Spleen (tissue), 7 donors: ENCODE data around the gene ZBTB7A.

Experiments
- CTCF ChIP-seq, 11 experiments: fragments of 200-600 bp in 7 of 11; fragments of 450-650 bp in 4 of 11; sonication (generic) in 4 of 11; IDR thresholded peaks in 8 of 11; conservative IDR thresholded peaks in 3 of 11; 1 replicate in 7 of 11; 2 replicates in 4 of 11; pipeline versions ENCODE4 v1.4.0 to v1.8.0; 2016 to 2021; ENCODE audit warnings: antibody characterized with exemption in 11 of 11, inconsistent platforms in 4 of 11, mild to moderate bottlenecking in 1 of 11
- POLR2A ChIP-seq, 3 donors: fragments of 450-650 bp; IDR thresholded peaks; one replicate each; pipeline ENCODE4 v1.5.1; 2017; ENCODE audit warnings: antibody characterized with exemption in 3 of 3, mild to moderate bottlenecking in 1 of 3
- POLR2AphosphoS5 ChIP-seq, 3 donors: sonication (generic); formaldehyde crosslinking; IDR thresholded peaks; one replicate each; pipeline ENCODE4 v1.5.1; 2017; ENCODE audit warnings: antibody characterized with exemption in 3 of 3
- donor health status: DM: no; HTN: no; CAD: no; lungs with moderate emphysema.
- donor health status: DM: no; HTN: no; CAD: no.
- donor health status: DM: no; HTN: no; CAD: no.

- TF ChIP-seq POLR2A (IDR thresholded peaks at IDR 0.05) = no peak
- peak; percentile 22 to 57 (median 32) for TF ChIP-seq POLR2AphosphoS5 (IDR thresholded peaks at IDR 0.05)
- no peak for TF ChIP-seq CTCF (IDR thresholded peaks at IDR 0.05 in 8 of 11, conservative IDR thresholded peaks at IDR 0.05 in 3 of 11)
Observed at GRCh38 chr19:4096049-4096892, 29.6 kb upstream of the ZBTB7A start.
